ENCODE measurements around the gene ZDHHC21. TPM values are rescaled to one million over a fixed set of nuclear protein-coding genes. Genes with fewer than 3 reads are reported as not detected.

The ZDHHC21 gene
- total and polyA plus RNA-seq, 2 experiments from 2014 or later = 4.0 to 13.5 TPM

- no peaks in the 10 kb centered on the region for H3F3A ChIP-seq (replicated peaks; ENCODE audit: low read depth)
- peaks cover 45% of the 10 kb centered on the region for H3K27me3 Mint-ChIP-seq (ENCODE audit: insufficient read depth, low read depth, poor library complexity)
- peak; percentile 90 for ATAC-seq
- no peaks in the 10 kb centered on the region for H3K79me2 ChIP-seq (replicated peaks; ENCODE audit: insufficient read depth)
- peaks cover 15% of the 10 kb centered on the region for H3K4me1 ChIP-seq (ENCODE audit: insufficient read depth)
- H3K9me2 ChIP-seq (ENCODE audit: insufficient read depth) = no peaks in the 10 kb centered on the region
- no peak within 1 kb of the TSS for H3K27ac Mint-ChIP-seq
- DNase-seq (ENCODE audit: low spot score) = peak; percentile 91
- peak within 1 kb of the TSS; percentile 11; the same call in 1 of the 2 replicates for H3K27ac ChIP-seq (ENCODE audit: low read depth)
- peak within 1 kb of the TSS; percentile 63 for H3K4me2 ChIP-seq
- H3K36me3 Mint-ChIP-seq (ENCODE audit: low read depth) = no peaks in the 10 kb centered on the region
- TF ChIP-seq ZNF114 (CRISPR knock-in tag; IDR thresholded peaks at IDR 0.05) (no peak), NANOG (IDR thresholded peaks at IDR 0.05; ENCODE audit: borderline replicate concordance) (peak; percentile 94), ZNF462 (CRISPR knock-in tag; IDR thresholded peaks at IDR 0.05) (peak; percentile 59; the same call in 1 of the 2 replicates)
- H3K9me3 Mint-ChIP-seq = no peaks in the 10 kb centered on the region
- H4K20me1 ChIP-seq (replicated peaks; ENCODE audit: insufficient read depth) = no peaks in the 10 kb centered on the region
- H2AFZ ChIP-seq = no peak within 1 kb of the TSS
- H3K4me3 ChIP-seq = peak within 1 kb of the TSS; percentile 30
- H3K27me3 ChIP-seq (ENCODE audit: insufficient read depth) = peaks cover 90% of the 10 kb centered on the region
- H3K4me1 Mint-ChIP-seq = peaks cover 29% of the 10 kb centered on the region
- H3K36me3 ChIP-seq (ENCODE audit: insufficient read depth) = no peaks in the 10 kb centered on the region
- H3K4me3 Mint-ChIP-seq = peak within 1 kb of the TSS; percentile 57
Observed at GRCh38 chr9:14722391-14723035, 29.3 kb upstream of the ZDHHC21 start, which contains the start of gene CER1. CER1 (minus strand) TSS chr9:14722733; CDS start chr9:14722672, 61 bp downstream.

GRCh38 chr9:14719231-14719923, 26.1 kb upstream of the ZDHHC21 start:
- Histone ChIP-seq H3K27ac (ENCODE audit: low read depth) (no peak overlapping the region), H3K4me3 (no peak overlapping the region), H3K27me3 (ENCODE audit: insufficient read depth) (peaks cover 63% of the 10 kb centered on the region), H3K9me2 (ENCODE audit: insufficient read depth) (no peaks in the 10 kb centered on the region), H3K4me2 (no peak overlapping the region), H3F3A (replicated peaks; ENCODE audit: low read depth) (no peaks in the 10 kb centered on the region), H3K36me3 (ENCODE audit: insufficient read depth) (no peaks in the 10 kb centered on the region), H2AFZ (no peak overlapping the region), H3K4me1 (ENCODE audit: insufficient read depth) (peaks cover 15% of the 10 kb centered on the region), H4K20me1 (replicated peaks; ENCODE audit: insufficient read depth) (no peaks in the 10 kb centered on the region), H3K79me2 (replicated peaks; ENCODE audit: insufficient read depth) (no peaks in the 10 kb centered on the region)
- no peak overlapping the region for H3K4me3 Mint-ChIP-seq
- H3K27me3 Mint-ChIP-seq (ENCODE audit: insufficient read depth, low read depth, poor library complexity) = peaks cover 33% of the 10 kb centered on the region
- H3K27ac Mint-ChIP-seq = no peak overlapping the region
- DNase-seq (ENCODE audit: low spot score) = no peak
- no peak for ATAC-seq
- peaks cover 29% of the 10 kb centered on the region for H3K4me1 Mint-ChIP-seq
- no peaks in the 10 kb centered on the region for H3K9me3 Mint-ChIP-seq
- no peaks in the 10 kb centered on the region for H3K36me3 Mint-ChIP-seq (ENCODE audit: low read depth)
- TF ChIP-seq JUNB (IDR thresholded peaks at IDR 0.05; ENCODE audit: unreplicated experiment) = no peak
- TF ChIP-seq POLR2AphosphoS5 (IDR thresholded peaks at IDR 0.05; ENCODE audit: low read depth) = no peak
- TF ChIP-seq, protein P1, sequence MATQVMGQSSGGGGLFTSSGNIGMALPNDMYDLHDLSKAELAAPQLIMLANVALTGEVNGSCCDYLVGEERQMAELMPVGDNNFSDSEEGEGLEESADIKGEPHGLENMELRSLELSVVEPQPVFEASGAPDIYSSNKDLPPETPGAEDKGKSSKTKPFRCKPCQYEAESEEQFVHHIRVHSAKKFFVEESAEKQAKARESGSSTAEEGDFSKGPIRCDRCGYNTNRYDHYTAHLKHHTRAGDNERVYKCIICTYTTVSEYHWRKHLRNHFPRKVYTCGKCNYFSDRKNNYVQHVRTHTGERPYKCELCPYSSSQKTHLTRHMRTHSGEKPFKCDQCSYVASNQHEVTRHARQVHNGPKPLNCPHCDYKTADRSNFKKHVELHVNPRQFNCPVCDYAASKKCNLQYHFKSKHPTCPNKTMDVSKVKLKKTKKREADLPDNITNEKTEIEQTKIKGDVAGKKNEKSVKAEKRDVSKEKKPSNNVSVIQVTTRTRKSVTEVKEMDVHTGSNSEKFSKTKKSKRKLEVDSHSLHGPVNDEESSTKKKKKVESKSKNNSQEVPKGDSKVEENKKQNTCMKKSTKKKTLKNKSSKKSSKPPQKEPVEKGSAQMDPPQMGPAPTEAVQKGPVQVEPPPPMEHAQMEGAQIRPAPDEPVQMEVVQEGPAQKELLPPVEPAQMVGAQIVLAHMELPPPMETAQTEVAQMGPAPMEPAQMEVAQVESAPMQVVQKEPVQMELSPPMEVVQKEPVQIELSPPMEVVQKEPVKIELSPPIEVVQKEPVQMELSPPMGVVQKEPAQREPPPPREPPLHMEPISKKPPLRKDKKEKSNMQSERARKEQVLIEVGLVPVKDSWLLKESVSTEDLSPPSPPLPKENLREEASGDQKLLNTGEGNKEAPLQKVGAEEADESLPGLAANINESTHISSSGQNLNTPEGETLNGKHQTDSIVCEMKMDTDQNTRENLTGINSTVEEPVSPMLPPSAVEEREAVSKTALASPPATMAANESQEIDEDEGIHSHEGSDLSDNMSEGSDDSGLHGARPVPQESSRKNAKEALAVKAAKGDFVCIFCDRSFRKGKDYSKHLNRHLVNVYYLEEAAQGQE (IDR thresholded peaks at IDR 0.05; ENCODE audit: unreplicated experiment) = no peak
- no peak for TF ChIP-seq NANOG (IDR thresholded peaks at IDR 0.05; ENCODE audit: borderline replicate concordance)
- no peak for TF ChIP-seq EZH2phosphoT487 (IDR thresholded peaks at IDR 0.05; ENCODE audit: unreplicated experiment)
- TF ChIP-seq EZH2 (IDR thresholded peaks at IDR 0.05; ENCODE audit: low read depth, unreplicated experiment) = no peak
- TF ChIP-seq ZNF114 (CRISPR knock-in tag; IDR thresholded peaks at IDR 0.05) = no peak
- no peak for TF ChIP-seq ETS1 (IDR thresholded peaks at IDR 0.05)
